ENCODE measurements around the gene PDGFA. TPM values are rescaled to one million over a fixed set of nuclear protein-coding genes. Genes with fewer than 3 reads are reported as not detected.

PDGFA gene
- polyA plus RNA-seq, 5 donors, result 30.4 to 47.4 (median 40.8) TPM

GRCh38 chr7:518630-519483 lies 789 bp downstream of the PDGFA start:
- DNase-seq, result peak; percentile 64 to 78

- no peak for DNase-seq
These were observed 1.6 kb downstream of the PDGFA start for GRCh38 chr7:517774-518629.

- DNase-seq, result no peak
These were observed 2.8 kb downstream of the PDGFA start for GRCh38 chr7:516606-517456.

- no peak for DNase-seq
These were observed 3.4 kb downstream of the PDGFA start for GRCh38 chr7:516216-516605.

GRCh38 chr7:515628-516027 lies 4.0 kb downstream of the PDGFA start:
- DNase-seq, result no peak

GRCh38 chr7:514651-515598 lies 4.7 kb downstream of the PDGFA start:
- no peak for DNase-seq

GRCh38 chr7:514242-514641 lies 5.4 kb downstream of the PDGFA start:
- no peak for DNase-seq

- no peak for DNase-seq
These were observed 6.0 kb downstream of the PDGFA start for GRCh38 chr7:513521-514166.

GRCh38 chr7:512541-513311 lies 6.9 kb downstream of the PDGFA start:
- DNase-seq, result peak; percentile 69 to 78

GRCh38 chr7:512146-512510 lies 7.5 kb downstream of the PDGFA start:
- no peak for DNase-seq

GRCh38 chr7:511476-512145 lies 8.0 kb downstream of the PDGFA start:
- no peak for DNase-seq

GRCh38 chr7:510782-511281 lies 8.8 kb downstream of the PDGFA start:
- DNase-seq, result no peak

- no peak for DNase-seq
These were observed 9.5 kb downstream of the PDGFA start for GRCh38 chr7:510131-510481.

- no peak for DNase-seq
These were observed 10.1 kb downstream of the PDGFA start for GRCh38 chr7:509426-510130.

- no peak for DNase-seq
These were observed 11.0 kb downstream of the PDGFA start for GRCh38 chr7:508461-509170.

GRCh38 chr7:507623-508300 lies 11.9 kb downstream of the PDGFA start:
- no peak for DNase-seq
